Measurements from ENCODE around the gene EFHD1. TPM values are rescaled to one million over a fixed set of nuclear protein-coding genes. Genes with fewer than 3 reads are reported as not detected.
A peak's percentile ranks its signal among the peaks of the same experiment; 100 is the strongest.
"Not testable (repeated sequence)": the region's sequence is repeated elsewhere in the genome, so short reads cannot be mapped to it uniquely, and the experiment has no call there.

EFHD1 gene
- total RNA-seq, 1 donor from 2014 or later = 26.9 TPM

GRCh38 chr2:232615339-232615738 lies 18.1 kb upstream of the EFHD1 start:
- DNase-seq (ENCODE audit: low read depth) = no peak

- DNase-seq (ENCODE audit: low read depth) = no peak
These were observed 12.2 kb upstream of the EFHD1 start for GRCh38 chr2:232621186-232621585.

DNA sequence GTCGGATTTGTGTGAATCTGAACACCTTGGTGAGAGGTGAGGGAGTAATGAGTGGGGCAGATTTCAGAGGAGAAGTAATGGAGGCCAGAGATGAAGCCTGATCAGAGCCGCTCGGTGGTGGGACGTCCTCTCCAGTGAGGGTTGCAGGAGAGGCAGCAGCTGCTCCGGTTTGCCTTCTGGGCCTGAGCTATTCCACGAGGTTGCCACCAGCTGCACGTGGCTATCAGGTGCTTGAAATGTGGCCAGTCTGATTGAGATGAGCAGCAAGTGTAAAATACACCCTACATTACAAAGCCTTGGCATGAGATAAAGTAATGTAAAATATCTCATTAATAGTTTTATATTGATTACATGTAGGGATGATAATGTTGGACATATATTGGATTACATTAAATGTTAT lies 10.8 kb upstream of the EFHD1 start:
- DNase-seq (ENCODE audit: low read depth) = no peak

DNA sequence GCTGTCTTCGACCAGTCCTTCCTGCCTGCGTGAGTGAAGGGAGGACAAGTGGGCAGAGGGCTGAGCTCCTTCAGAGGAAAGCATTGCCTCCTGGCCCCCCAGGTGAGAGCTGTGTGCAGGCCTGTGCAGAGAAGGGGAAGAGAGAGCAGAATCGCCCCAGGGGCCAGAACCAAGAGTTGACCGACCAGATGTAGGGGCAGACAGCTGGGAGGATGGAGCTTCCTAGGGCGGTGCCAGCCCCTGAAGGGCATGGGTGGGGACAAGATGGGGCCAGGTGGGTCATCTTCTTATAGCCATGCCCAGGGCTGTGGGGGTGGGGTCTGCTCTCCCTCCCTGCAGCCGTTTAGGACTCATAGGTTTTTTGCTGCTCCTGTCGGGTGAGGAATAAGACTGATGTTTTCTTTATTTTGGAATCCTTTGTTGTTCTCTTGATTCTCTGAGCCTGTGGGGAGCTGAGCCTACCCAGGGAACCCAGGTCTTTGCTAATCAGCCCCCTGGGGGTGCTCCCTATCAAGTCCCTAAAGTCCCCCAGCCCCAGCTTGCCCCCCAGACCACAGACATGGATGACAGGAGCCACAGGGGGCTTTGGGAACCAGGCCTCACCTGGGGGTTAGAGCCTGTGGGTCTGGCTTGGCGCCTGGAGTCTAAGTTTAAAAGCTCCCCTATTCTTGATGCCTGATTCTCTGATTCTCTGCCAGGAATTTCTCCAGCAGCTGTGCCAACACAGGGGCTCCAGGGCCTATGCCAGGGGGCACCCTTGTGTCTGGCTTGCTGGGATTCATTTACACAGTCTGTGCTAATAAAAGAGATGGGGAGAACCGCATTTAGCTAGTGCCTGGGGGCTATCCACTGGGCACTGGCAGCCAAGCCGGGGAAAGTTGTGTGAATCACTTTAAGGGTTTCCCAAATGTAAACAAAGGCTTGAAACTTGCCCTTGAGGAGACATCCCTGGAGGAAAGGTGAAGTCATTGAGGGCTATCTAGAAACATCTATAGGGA lies 9.3 kb upstream of the EFHD1 start:
- peak; percentile 57 for DNase-seq (ENCODE audit: low read depth)

DNA sequence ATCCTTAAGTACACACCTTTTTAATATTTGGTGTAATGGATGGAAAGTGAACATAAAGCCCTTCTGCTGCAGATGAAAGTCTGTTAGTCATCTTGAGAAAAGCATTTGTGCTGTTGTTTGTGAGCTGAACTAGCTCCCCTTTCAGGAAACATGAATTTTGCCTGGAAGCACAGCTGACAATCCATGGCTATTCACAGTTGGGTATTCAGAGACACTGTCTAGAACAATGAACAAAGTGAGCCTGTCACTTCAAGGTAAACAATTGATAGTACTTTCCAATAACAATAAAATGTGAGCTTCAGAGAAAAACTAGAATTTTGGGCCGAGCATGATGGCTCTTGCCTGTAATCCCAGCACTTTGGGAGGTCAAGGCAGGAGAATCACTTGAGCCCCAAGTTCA lies 6.8 kb upstream of the EFHD1 start:
- DNase-seq (ENCODE audit: low read depth) = no peak

DNA sequence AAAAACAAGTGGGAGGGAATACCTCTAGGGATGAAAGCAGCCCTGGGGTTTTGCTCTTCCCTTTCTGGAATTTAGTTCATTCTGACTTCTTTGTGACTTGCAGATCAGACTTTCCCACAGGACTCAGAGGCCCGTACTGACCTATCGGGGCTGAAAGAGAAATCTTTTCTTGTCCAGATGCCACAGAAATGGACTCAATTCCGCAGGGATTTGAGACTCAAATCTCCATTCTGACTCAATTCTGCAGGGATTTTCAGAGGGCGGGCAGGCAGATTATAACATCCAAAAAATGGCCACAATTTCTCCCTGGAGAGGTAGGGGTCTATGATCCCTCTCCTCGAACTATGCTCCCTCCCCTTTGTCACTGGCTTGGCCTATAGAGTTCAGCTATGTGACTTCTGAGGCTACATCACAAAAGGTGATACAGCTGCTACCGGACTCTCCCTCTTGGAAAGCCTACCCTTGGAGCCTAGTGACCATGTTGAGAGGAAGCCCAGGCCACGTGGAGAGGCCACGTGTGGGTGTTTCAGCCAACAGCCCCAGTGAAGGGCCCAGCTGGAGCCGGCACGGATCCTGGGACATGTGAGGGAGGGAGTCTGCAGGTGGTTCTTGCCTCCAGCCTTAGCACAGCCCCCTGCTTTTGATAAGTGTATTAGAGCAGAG lies 4.8 kb upstream of the EFHD1 start:
- no peak for DNase-seq (ENCODE audit: low read depth)

DNA sequence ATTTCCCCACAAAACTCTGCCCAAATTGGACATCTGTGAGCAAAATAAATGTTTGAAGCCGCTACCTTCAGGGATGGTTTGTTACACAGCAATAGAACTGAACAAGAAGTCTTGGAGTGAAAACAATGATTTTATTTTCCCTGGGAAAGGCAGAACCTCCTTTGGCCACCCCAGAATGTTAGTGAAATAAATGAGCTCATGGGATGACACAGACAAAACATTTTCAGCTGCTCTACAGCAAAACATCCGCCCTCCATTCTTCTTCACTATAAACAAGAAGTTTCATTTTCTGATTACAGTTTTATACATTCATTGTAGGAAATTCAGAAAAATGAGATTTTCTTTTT lies 4.3 kb upstream of the EFHD1 start:
- no peak for DNase-seq (ENCODE audit: low read depth)

DNA sequence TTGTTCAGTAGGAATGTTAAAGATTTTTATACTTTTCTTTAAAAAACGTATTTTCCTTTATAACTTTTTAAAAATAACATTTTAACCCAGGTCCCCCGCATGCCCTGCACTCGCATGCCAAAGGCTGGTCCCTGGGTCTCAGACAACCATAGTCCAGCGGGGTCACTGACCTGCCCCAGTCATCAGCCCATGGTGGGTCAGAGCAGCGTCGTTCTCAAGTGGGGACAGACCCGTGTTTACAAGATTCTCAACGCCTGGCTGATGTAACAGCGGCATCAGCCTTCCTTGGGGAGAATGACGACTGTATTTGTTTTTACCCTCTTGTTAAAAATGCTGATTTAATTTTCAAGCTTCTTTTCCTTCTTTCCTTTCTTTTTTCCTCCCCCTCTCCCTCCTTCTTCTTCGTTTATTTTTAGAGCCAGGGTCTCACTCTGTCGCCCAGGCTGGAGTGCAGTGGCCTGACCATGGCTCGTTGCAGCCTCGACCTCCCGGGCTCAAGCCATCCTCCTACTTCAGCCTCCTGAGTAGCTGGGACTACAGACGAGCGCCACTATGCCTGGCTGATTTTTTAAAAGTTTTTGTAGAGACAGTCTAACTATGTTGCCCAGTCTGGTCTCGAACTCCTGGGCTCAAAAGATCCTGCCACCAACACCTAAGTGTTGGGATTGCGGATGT lies 1.0 kb upstream of the EFHD1 start:
- no peak for DNase-seq (ENCODE audit: low read depth)

- peak; percentile 57 for DNase-seq (ENCODE audit: low read depth)
These were observed 446 bp upstream of the EFHD1 start for GRCh38 chr2:232632904-232633412.

GRCh38 chr2:232634206-232635150 lies 1.1 kb downstream of the EFHD1 start:
- DNase-seq (ENCODE audit: low read depth) = peak; percentile 74

DNA sequence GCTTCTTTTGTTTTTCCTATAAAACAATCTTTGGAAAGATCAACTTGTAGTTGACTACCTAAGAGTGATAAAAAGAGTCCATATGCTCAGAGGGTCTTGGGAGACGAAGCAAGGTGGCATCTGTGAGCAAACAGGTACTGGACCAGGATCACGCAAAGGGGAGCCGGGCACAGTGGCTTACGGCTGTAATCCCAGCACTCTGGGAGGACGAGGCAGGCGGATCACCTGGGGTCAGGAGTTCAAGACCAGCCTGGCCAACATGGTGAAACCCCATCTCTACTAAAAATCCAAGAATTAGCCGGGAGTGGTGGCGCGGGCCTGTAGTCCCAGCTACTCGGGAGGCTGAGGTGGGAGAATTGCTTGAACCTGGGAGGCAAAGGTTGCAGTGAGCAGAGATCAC lies 2.0 kb downstream of the EFHD1 start:
- not testable (repeated sequence) for DNase-seq (ENCODE audit: low read depth)

DNA sequence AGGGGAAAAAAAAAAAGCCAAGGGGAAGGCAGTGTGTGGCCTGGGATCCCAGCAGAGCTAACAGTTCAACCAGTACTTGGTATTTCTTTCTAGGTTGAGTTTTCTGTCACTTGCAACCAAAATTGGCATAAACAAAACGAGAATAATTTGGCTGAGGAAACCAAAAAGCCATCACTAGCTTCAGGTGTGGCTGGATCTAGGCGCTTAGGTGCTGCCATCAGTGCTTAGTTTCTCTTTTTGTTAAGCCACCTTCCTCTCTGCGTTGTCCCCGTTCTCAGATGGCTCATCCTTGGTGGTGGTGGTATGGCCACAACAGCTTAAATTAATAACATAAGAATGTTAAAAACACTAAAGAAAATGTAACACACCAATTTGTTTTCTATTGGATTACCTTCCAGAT lies 2.4 kb downstream of the EFHD1 start:
- no peak for DNase-seq (ENCODE audit: low read depth)

DNA sequence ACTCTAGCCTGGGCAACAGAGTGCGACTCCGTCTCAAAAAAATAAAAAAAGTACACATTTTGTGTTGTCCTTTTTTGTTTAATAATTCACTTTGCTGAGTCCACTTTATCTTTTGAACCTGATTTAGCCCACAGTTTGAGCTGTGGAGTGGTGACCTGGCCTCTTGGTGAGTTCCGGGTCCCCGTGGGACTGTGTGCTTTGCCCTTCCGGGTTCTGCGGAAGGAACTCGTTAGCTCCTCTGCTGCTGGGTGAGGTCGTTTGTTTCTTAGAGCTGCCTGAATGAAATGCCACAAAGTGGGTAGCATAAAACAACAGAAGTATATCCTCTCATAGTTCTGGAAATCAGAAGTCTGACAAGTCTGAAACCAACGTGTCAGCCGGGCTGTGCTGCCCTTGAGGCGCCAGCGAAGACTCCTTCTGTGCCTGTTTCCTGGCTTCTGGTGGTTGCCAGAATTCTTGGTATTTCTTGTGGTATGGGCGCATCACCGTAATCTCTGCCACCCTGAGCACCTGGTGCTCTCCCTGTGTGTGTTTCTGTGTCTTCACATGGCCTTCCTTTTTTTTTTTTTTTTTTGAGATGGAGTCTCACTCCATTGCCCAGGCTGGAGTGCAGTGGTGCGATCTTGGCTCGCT lies 3.5 kb downstream of the EFHD1 start:
- peak; percentile 25 for DNase-seq (ENCODE audit: low read depth)

GRCh38 chr2:232637866-232638583 lies 4.6 kb downstream of the EFHD1 start:
- DNase-seq (ENCODE audit: low read depth) = no peak

- DNase-seq (ENCODE audit: low read depth) = no peak
These were observed 7.9 kb downstream of the EFHD1 start for GRCh38 chr2:232641153-232641848.

- no peak for DNase-seq (ENCODE audit: low read depth)
These were observed 9.7 kb downstream of the EFHD1 start for GRCh38 chr2:232643147-232643425.

- DNase-seq (ENCODE audit: low read depth) = no peak
These were observed 10.5 kb downstream of the EFHD1 start for GRCh38 chr2:232643813-232644347.

DNA sequence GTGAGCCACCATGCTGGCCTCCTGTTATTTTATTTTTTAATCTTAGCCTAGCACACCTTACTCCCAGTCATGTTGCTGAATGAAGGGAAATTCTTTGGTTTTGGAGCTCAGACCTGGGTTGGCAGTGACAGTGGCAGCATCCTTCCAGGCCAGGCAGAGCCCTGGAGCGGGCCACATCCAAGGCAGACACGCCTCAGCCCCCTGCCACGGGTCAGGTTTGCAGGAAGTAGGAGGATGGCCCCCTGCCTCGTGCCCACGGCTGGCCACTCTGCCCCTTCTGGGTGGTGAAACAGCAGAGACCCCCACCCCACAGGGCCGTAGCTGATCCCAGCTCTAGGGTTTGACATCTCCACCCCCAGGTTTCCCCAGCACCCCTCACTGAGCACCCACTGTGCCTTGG lies 11.7 kb downstream of the EFHD1 start:
- no peak for DNase-seq (ENCODE audit: low read depth)

- no peak for DNase-seq (ENCODE audit: low read depth)
These were observed 13.3 kb downstream of the EFHD1 start for GRCh38 chr2:232646726-232647125.
